GM10847 (cell line): ENCODE data around the gene COL18A1.

Experiments
- POLR2A ChIP-seq: IDR thresholded peaks from 2 replicates; pipeline ENCODE4 v1.6.1; 2011; ENCODE audit not compliant: insufficient read length; ENCODE audit errors: extremely low read depth

Gene COL18A1

GRCh38 chr21:45420061-45421041 is 15.4 kb downstream of the COL18A1 start:
- no peak for TF ChIP-seq POLR2A

DNA sequence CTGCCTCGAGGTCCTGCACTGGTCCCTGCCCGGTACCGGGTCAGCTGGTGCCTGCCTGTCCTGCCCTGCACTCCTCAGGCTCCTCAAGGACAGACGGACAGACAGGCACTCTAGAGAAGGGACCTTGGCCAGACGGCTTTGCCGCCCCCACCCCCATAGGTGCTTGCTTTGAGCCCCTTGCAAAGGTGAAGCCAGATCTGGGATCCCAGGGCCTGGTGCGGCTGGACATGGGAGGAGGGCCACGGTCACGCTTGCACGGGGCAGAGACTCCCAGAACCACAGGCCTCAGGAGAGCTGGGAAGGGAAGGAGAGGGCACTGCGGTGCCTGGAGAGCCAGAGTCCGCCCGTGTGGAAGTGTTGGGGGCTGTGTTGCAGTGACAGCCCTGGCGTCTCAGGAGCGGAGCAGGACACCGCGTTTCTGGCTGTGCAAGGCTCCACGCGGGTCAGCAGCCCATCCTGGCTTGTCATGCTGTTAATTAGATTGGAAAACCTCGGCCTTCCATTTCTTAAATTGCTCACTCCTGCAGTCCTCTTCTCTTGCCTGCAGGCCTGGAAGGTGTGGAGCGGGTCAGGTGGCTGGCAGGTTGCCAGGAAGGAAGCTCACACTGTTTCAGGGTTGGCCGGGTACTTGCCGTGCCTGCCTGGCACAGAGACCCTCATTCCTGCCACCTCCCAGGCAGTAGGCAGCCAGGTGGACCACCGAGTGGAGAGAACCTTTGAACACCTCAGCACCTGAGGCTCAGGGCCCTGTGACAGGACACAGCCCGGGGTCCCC is 16.3 kb downstream of the COL18A1 start:
- TF ChIP-seq POLR2A = no peak

GRCh38 chr21:45421846-45422775 is 17.1 kb downstream of the COL18A1 start:
- TF ChIP-seq POLR2A = no peak

DNA sequence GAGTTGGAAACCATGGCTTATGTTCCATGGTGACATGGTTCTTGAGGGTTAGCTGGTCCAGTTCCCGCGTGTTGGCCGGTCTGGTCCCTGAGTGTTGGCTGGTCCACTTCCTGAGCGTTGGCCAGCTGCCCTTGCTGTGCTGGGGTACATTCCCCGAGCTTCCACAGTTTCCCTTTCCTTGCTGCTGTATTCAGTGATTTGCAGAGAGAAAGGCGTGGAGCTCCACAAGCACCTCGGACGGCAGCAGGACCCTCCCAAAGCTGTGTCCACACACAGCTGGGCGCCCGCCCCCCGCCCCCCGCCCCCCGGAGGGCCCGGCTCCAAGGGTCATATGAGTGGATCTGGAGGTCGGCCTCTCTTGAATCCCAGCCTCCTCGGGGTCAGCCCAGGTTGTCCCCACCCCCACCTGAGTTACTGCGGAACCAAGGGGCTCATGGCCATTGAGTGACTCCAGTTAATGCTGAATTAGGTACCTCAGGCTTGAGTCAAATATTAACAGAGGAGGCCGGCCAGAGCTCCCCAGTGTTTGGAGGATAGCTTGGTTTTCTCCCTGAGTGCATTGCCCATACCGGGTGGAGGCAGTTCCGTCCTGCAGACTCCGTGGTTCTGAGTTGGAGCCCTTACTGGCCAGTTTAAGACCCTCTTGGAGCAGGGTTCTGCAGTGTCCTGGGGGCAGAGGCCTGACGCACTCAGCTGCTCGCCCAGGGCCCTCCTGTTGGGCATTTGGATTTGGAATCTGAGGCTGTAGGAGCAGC is 18.4 kb downstream of the COL18A1 start:
- no peak for TF ChIP-seq POLR2A

GRCh38 chr21:45423968-45424853 is 19.2 kb downstream of the COL18A1 start:
- no peak for TF ChIP-seq POLR2A

GRCh38 chr21:45424854-45425795 is 20.2 kb downstream of the COL18A1 start:
- TF ChIP-seq POLR2A = no peak

DNA sequence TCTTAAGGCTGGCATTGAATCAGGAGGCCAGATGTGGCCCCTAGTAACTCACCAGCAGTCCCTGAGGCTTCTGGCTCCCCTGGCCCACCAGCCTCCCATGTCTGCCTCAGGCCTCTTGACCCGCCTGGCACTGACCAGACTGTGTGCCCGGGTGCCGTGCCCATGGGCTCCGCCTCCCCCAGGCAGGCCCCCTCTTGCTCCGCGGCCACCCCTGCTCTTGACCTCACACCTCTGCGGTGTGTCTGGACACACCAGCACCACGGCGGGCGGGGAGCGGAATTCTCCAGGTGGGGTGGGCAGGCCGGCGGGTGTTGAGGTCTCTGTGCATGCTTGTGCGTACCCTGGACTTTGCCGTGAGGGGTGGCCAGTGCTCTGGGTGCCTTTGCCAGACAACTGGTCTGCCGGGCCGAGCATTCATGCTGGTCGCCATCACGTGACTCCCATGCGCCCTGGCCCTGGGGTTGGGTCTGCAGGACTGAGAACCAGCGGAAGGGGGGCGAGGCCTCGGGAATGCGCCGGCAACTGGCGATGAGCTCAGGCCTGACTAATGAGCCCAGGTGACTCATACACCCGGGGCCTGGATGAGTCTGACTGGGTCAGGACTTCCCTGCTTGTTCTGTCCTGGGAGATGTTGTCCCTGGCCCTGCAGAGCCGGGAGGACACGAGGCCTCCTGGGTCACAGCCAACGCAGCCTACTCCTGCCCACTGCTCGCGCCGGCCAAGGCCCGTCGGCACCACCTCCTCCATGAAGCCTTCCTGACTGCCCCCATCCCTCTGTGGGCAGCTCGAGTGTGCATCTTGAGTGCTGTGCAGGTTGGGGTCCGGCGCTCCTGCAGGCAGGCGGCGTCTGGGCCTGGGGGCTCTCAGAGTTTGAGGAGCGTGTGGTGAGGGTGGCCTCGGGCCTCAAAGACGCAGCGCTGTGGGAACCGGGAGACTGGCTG is 22.6 kb downstream of the COL18A1 start:
- no peak for TF ChIP-seq POLR2A

DNA sequence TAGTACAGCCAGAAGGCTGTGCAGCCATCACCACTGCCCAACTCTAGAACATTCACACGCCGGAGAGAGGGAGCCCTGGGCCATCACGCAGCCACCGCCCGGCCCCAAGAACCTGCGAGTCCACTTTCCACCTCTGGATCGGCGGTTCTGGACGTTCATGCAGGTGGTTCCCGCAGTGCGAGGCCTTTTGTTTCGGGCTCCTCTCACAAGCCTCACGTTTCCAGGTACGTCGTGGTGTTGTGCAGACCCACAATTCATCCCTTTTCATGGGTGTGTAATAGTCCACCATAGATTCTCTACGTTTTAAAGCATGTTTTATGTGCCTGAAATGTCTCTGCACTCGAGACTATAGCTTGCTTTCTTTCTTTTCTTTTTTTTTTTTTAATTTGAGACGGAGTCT is 23.6 kb downstream of the COL18A1 start:
- TF ChIP-seq POLR2A = no peak

DNA sequence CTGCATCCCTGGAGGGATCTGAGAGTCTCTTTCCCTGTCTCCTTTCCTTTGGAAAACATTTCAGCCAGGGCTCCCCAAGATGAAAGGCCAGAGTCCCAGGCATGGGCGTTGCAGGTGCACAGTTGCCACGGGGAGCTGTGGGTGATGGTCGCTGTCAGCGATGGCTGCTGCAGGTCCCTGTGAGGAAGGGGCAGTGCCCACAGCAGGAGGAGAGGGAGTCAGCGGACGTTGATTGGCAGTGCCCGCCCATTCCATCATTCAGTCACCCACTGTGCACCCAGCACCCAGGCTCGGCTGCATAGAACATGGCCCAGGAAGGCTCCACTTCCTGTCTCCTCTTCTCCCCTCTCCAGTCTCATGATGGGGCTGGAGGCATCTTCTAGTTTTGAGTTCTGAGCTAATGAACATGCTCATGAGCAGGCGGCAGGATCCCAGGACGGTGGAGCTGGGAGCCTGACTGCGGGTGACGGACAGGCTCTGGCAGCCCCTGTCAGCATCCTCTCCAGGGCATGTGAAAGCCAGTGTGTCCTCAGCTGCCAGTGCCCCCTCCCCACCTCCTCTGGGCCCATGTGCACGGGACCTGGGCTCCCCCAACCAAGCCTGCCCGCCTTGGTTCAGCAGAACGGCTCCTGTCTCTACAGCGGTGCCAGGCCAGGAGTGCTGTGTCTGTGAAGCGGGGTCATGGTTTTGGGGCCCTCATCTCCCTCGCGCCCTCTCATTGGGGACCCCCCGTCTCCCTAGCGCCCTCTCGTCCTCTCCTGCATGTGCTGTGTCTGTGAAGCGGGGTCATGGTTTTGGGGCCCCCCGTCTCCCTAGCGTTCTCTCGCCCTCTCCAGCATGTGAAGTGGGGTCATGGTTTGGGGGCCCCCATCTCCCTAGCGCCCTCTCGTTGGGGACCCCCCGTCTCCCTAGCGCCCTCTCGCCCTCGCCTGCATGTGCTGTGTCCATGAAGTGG is 24.5 kb downstream of the COL18A1 start:
- TF ChIP-seq POLR2A = no peak
